Skeletal muscle satellite cell (primary cell): ENCODE results near the gene LRRC4B.

ENCODE experiments used
- H3K27me3 ChIP-seq: 2 replicates; pipeline ENCODE4 v1.7.0; 2013; ENCODE audit warnings: low read length; ENCODE audit not compliant: control insufficient read depth, insufficient read depth
- H3K36me3 ChIP-seq: 2 replicates; pipeline ENCODE4 v1.7.0; 2013; ENCODE audit warnings: mild to moderate bottlenecking, control low read depth, low read length; ENCODE audit not compliant: insufficient read depth
- H3K4me1 ChIP-seq: 2 replicates; pipeline ENCODE4 v1.7.0; 2013; ENCODE audit warnings: low read length; ENCODE audit not compliant: control insufficient read depth, insufficient read depth
- H3K4me2 ChIP-seq: 2 replicates; pipeline ENCODE4 v1.7.0; 2013; ENCODE audit warnings: mild to moderate bottlenecking, low read length
- H3K4me3 ChIP-seq: 2 replicates; pipeline ENCODE4 v1.7.0; 2013; ENCODE audit warnings: low read length
- H3K9ac ChIP-seq: 2 replicates; pipeline ENCODE4 v1.7.0; 2013; ENCODE audit warnings: mild to moderate bottlenecking, low read depth, low read length, moderate library complexity
- H3K9me3 ChIP-seq: replicated peaks from 2 replicates; pipeline ENCODE4 v1.7.0; 2013; ENCODE audit warnings: mild to moderate bottlenecking, control low read depth, low read length

Gene LRRC4B

DNA sequence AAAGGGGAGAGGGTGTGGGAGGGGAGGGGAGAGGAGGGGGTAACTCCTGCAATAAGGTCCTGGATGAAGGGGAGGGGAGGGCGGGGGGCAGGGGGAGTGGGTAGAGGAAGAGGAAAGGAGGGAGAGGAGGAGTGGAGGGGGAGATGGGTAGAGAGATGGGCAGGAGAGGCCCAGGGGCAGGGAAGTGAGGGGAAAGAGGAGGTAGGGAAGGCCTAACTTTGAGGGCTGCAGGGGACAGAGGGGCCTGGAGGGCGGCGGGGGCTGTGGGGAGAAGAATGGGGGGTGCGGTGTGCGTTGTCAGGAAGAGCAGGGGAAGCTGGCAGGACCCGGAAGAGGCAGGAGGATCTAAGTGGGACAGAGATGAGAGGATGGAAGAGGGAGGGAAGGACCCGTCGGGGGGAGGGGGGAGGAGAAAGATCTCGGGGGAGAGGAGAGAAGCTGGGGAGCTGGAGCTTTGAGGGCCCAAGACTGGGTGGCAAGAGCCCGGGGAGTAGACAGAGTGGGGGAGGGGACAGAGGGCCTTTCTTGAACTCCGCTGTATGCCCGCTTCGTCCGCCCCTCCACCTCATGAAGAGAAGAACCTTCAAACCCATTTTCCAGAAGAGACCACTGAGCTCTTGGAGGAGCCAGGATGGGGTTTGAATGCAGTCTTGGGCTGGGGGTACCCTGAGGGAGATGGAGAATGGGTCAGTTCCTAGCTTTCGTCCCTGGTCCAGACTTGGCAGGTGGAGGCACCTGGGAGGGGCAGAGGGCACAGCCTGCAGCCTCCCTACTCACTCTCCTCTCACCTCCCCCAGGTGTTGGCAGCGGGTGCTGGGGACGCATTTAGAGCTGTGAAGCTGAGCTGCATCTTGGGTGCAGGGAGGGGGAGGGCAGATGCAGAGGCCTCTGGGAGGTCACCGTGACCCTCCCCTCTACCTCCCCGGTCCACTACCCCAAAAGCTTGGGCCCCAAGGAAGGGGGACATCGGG, 778 bp upstream of the LRRC4B start:
- Histone ChIP-seq H3K9ac (no peak overlapping the region), H3K36me3 (no peaks in the 10 kb centered on the region), H3K9me3 (no peaks in the 10 kb centered on the region), H3K4me2 (no peak overlapping the region), H3K27me3 (peaks cover 31% of the 10 kb centered on the region), H3K4me3 (no peak overlapping the region), H3K4me1 (no peaks in the 10 kb centered on the region)

DNA sequence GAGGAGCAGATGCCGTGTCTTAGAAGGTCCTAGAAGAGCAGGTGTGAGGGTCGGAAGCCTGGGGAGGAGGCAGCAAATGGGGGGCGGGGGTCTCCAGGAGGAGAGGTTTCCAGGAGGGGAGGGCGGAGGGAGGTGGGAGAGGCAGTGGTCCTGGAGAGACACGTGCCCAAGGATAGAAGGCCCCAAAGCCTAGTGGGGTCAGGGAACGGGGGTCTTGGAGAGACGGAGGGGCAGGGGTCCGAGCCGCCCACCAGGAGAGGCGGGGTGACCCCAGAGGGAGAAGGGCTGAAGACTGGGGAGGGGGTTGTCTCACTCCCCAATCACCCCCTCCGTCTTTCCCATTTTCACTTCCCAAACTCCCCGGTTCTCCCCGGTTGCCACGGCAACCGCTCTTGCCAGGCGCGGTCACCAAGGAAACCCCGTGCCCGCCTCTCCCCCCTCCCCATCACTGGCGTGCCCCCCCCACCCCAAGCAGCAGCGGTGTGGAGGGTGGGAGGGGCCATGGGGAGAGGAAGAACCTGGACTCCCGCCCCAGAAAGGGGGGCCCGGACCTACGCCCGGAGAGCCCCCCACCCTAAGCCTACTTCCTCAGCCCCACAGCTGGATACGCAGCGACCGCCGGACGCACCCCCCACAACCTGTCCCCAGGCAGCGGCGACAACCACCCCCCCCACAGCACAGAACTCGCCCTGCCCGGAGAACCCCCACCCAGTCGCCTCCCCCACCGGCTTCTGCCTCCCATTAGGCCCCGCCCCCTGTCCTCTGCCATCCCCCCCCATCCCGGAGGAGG, 988 bp downstream of the LRRC4B start:
- Histone ChIP-seq H3K4me3 (no peak overlapping the region), H3K36me3 (no peaks in the 10 kb centered on the region), H3K27me3 (peaks cover 38% of the 10 kb centered on the region), H3K9me3 (no peaks in the 10 kb centered on the region), H3K4me2 (no peak overlapping the region), H3K4me1 (no peaks in the 10 kb centered on the region), H3K9ac (no peak overlapping the region)

DNA sequence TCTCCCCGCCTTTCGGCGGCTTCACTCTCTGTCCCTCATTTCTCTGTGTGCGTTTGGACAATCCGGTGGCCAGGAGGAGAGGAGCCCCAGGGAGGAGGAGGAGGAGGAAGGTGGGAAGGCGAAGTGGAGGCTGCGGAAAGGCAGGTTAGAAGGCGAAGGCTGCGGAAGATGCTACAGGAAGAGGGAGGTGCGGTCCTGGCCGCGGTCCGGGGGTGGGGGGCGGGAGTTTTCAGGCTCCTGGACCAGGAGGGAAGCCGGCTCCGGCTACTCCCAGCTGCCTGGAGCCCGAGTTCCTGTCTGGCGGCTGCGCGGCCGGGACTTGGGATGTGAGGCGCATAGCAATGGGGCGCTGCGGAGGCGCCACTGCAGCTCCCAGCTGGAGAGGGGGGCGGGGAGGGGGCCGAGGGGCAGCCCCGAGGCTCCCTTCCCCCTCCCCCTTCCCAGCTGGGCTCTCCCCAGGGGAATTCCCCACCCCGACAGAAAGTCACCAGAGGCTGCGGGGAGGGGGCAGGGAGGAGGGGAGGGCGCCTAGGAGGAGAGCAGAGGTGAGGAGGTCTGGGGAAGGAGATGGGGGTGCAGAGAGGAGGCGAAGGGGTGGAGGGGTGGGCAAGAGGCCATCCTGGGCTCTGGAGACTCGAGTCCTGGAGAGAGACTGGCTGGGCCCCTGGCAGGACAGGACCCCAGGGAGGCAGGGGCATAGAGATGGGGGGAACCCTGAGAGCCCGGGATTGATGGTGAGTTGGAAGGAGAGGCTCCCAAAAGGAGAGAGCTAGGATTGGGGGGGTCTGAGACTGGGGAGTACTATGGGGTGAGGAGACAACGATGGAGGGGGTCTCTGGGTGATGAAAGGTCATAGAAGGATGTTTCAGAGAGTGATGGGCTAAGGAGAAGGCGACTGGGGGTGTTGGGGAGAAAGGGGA, 2.0 kb downstream of the LRRC4B start:
- Histone ChIP-seq H3K4me2 (no peak overlapping the region), H3K9ac (no peak overlapping the region), H3K4me1 (no peaks in the 10 kb centered on the region), H3K27me3 (peaks cover 38% of the 10 kb centered on the region), H3K36me3 (no peaks in the 10 kb centered on the region), H3K9me3 (no peaks in the 10 kb centered on the region), H3K4me3 (no peak overlapping the region)

DNA sequence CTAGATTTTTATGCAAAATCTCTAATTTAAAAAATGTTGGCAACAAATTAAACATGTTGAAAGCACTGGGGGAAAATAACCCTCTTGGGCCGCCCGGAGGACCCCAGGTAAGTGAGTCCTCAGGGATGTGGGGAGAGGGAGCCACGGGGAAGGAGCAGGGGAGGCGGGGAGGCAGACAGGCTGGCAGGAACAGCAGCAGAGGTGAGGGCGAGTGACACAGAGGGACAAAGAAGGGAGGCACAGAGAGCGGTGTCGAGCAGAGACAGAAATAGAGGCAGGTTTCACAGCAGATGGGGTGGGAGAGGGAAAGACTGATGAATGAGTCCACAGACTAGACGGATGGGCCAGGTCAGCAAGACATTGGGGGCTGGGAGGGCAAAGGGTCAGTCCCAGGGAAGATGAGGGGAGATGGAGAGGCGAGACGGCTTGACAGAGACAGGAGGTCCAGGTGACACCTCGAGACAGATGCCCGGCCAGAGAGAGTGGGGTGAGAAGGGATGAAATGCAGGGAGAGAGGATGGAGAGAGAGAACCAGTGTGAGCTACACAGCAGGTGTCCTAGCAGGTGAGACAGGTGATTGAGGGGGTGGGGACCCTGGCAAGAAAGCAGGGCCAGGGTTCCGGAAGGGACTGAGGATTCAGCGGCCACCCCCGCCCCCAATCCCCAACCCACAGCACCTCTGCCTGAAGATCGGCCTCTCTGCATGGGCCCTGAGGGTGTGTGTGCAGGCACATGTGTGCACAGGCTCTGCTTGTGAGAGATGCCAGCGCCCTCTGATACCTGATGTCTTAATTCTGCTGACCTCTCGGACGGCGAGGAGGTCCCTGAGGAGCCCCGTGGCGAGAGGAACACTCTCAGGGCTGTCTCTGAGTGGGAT, 3.8 kb downstream of the LRRC4B start:
- Histone ChIP-seq H3K27me3 (peaks cover 30% of the 10 kb centered on the region), H3K4me2 (no peak overlapping the region), H3K9me3 (no peaks in the 10 kb centered on the region), H3K9ac (no peak overlapping the region), H3K4me3 (no peak overlapping the region), H3K4me1 (no peaks in the 10 kb centered on the region), H3K36me3 (no peaks in the 10 kb centered on the region)

DNA sequence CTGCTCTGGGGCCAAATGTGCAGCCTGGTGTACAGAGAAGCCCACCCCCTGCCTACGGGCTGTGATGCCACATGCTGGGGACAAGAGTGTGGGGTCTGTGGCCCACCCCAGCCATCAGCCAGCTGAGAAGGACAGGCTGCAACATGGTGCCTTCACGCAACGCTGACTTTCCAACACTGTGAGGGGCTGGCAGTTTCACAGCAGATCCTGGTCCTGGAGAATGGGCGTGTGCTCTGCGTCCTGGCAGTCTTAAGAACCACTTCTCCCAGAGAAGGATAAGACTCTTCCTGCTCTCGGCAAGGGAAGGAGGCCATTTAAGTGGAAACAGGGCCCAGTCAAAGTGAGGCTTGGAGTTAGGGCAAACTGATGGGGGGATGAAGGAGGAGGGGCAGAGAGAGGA, 4.6 kb downstream of the LRRC4B start:
- no peaks in the 10 kb centered on the region for H3K4me1 ChIP-seq
- no peaks in the 10 kb centered on the region for H3K36me3 ChIP-seq
- peaks cover 27% of the 10 kb centered on the region for H3K27me3 ChIP-seq
- H3K4me2 ChIP-seq, result no peak overlapping the region
- no peak overlapping the region for H3K9ac ChIP-seq
- no peak overlapping the region for H3K4me3 ChIP-seq
- no peaks in the 10 kb centered on the region for H3K9me3 ChIP-seq

DNA sequence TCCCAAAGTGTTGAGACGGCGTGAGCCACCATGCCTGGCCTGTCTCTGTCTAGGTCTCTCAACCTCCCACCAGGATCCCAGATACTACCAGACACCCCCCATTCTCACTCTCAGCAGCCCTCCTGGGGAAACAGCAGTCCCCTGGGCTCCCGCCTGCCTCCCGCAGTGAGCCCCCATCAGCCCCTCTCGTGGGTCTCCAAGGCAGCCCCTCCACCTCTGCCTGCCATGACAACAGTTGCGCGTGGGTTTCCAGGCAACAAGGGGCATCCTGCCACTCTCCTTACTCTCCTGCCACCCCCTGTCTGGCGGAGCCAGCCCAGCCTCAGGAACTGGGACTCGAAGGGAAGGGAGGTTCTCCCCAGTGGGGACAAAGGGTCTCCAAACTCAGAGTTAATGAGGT, 5.2 kb downstream of the LRRC4B start:
- Histone ChIP-seq H3K9ac (no peak overlapping the region), H3K4me3 (no peak overlapping the region), H3K36me3 (no peaks in the 10 kb centered on the region), H3K4me1 (no peaks in the 10 kb centered on the region), H3K27me3 (peaks cover 30% of the 10 kb centered on the region), H3K9me3 (no peaks in the 10 kb centered on the region), H3K4me2 (no peak overlapping the region)

DNA sequence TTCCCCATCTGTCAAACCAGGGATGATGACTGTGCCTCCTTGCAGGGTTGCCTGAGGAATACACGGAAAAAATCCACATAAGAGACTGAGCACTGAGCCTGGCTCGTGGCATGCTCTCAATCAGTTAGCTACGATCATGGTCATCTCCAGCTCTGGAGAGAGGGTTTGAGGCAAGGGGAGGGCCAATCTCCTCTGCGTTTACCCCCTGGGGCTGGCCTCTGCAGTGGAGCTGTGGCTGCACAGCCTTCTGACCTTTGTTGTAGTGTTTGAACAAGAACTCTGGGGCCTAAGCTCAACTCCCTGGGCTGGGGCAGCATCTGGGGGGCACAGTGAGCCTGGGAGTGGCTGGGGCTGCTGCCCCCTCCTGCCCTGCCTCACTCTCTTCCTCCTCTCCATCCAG, 5.9 kb downstream of the LRRC4B start:
- H3K27me3 ChIP-seq, result peaks cover 30% of the 10 kb centered on the region
- H3K4me1 ChIP-seq, result no peaks in the 10 kb centered on the region
- H3K4me2 ChIP-seq, result no peak overlapping the region
- no peak overlapping the region for H3K9ac ChIP-seq
- no peak overlapping the region for H3K4me3 ChIP-seq
- H3K36me3 ChIP-seq, result no peaks in the 10 kb centered on the region
- H3K9me3 ChIP-seq, result no peaks in the 10 kb centered on the region

DNA sequence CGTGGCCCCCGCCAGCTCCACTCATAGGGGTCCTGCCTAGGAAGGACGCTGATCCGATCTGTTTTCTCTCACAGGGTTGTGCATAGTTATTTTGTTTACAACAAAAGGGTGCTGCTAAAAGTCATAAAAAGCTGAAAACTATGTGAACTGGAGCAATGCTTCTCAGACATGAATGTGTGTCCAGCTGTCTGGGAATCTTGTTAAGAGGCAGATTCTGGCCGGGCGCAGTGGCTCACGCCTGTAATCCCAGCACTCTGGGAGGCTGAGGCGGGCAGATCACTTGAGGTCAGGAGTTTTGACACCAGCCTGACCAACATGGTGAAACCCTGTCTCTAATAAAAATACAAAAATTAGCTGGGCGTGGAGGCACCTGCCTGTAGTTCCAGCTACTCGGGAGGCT, 8.6 kb downstream of the LRRC4B start:
- Histone ChIP-seq H3K9me3 (no peaks in the 10 kb centered on the region), H3K4me1 (peaks cover 4% of the 10 kb centered on the region), H3K36me3 (no peaks in the 10 kb centered on the region), H3K9ac (no peak overlapping the region), H3K27me3 (peaks cover 31% of the 10 kb centered on the region), H3K4me3 (no peak overlapping the region), H3K4me2 (no peak overlapping the region)

DNA sequence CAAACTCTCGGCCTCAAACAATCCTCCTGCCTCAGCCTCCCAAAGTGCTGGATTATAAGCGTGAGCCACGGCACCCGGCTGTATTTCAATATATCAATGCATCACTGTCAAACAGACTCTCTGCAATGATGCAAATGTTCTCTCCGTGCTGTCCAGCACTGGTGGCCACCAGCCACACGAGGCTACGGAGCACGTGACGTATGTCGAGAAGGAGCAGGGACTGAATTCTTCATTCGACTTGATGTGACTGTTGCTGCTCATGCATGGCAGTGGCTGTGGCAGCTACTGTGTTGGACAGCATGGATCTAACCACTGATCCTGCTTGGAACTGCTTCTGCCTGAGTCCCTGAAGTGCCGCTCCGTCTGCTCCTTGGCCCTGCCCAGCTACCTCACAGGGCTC, 9.8 kb downstream of the LRRC4B start:
- Histone ChIP-seq H3K9ac (no peak overlapping the region), H3K4me1 (peaks cover 4% of the 10 kb centered on the region), H3K27me3 (peaks cover 25% of the 10 kb centered on the region), H3K36me3 (no peaks in the 10 kb centered on the region), H3K4me3 (no peak overlapping the region), H3K9me3 (no peaks in the 10 kb centered on the region), H3K4me2 (no peak overlapping the region)

DNA sequence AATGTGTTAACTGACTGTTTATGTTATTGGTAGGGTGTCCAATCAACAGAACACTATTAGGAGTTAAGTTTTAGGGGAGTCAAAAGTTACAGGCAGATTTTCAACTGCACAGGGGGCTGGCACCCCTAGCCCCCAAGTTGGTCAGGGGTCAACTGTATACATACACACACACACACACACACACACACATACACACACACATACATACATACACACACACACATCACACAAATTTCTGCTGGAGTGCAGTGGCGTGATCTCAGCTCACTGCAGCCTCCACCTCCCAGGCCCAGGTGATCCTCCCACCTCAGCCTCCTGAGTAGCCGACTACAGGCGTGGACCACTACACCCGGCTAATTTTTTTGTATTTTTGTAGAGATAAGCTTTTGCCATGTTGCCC, 10.2 kb downstream of the LRRC4B start:
- peaks cover 27% of the 10 kb centered on the region for H3K27me3 ChIP-seq
- H3K9ac ChIP-seq, result no peak overlapping the region

More for the DNA sequence above, 10.2 kb downstream of the LRRC4B start:
- Histone ChIP-seq H3K4me2 (no peak overlapping the region), H3K9me3 (no peaks in the 10 kb centered on the region), H3K36me3 (no peaks in the 10 kb centered on the region), H3K4me3 (no peak overlapping the region), H3K4me1 (peaks cover 4% of the 10 kb centered on the region)
